ENCODE data around the gene PPIF. TPM values are rescaled to one million over a fixed set of nuclear protein-coding genes. Genes with fewer than 3 reads are reported as not detected.
A peak's percentile ranks its signal among the peaks of the same experiment; 100 is the strongest.

The PPIF gene
- total RNA-seq, 4 donors from 2014 or later, result 37.2 to 149 (median 51.6) TPM

- Histone ChIP-seq H3K4me1 (peaks cover 0 to 9% (median 4%) of the 10 kb centered on the region in 4 donors), H3K27ac (no peak overlapping the region), H3K36me3 (no peaks in the 10 kb centered on the region), H3K27me3 (no peaks in the 10 kb centered on the region), H3K9me3 (no peaks in the 10 kb centered on the region), H3K4me3 (no peak overlapping the region)
- intact Hi-C loops (cut with DNase I; ENCODE audit: low total_unique reads), result loop anchor here (5.0 kb wide), 1 partner anchor 114 kb away; no protein-coding TSS in a partner anchor
- in situ Hi-C loops (cut with MboI; ENCODE audit: low pct_ligation_motif_present in 1 of 4, low pct_unique_long_range_greater_than_20kb in 1 of 4, low sequenced_read_pairs in 3 of 4), result loop anchor here in 3 of 4 donors (10.0 to 25.0 kb wide), 3 partner anchors 92 to 839 kb away; partner anchors contain the start of gene ANXA11 (in 1 of the 3)
- 85 to 100% methylated on average over 1 to 3 of the region's 4 CpGs for WGBS, 2 donors (ENCODE audit: low coverage in 1 of 2)
- TF ChIP-seq POLR2A (IDR thresholded peaks at IDR 0.05) (no peak), CTCF (IDR thresholded peaks at IDR 0.05) (no peak), POLR2AphosphoS5 (IDR thresholded peaks at IDR 0.05) (no peak), EP300 (IDR thresholded peaks at IDR 0.05; ENCODE audit: low read depth) (no peak)
- DNase-seq, result no peak
These were observed 25.6 kb downstream of the PPIF start for GRCh38 chr10:79372871-79373270.

GRCh38 chr10:79374312-79375191 is 27.3 kb downstream of the PPIF start:
- intact Hi-C loops (cut with DNase I; ENCODE audit: low total_unique reads), result loop anchor here (2.0 to 5.0 kb wide), 2 partner anchors 92 to 113 kb away; no protein-coding TSS in a partner anchor
- 10 to 20% methylated on average over 2 to 7 of the region's 7 CpGs for WGBS, 2 donors (ENCODE audit: low coverage in 1 of 2)
- in situ Hi-C loops (cut with MboI; ENCODE audit: low pct_ligation_motif_present in 1 of 4, low pct_unique_long_range_greater_than_20kb in 1 of 4, low sequenced_read_pairs in 3 of 4), result loop anchor here (5.0 to 25.0 kb wide), 4 partner anchors 90 to 838 kb away; partner anchors contain the start of gene ANXA11 (in 1 of the 4)

DNA sequence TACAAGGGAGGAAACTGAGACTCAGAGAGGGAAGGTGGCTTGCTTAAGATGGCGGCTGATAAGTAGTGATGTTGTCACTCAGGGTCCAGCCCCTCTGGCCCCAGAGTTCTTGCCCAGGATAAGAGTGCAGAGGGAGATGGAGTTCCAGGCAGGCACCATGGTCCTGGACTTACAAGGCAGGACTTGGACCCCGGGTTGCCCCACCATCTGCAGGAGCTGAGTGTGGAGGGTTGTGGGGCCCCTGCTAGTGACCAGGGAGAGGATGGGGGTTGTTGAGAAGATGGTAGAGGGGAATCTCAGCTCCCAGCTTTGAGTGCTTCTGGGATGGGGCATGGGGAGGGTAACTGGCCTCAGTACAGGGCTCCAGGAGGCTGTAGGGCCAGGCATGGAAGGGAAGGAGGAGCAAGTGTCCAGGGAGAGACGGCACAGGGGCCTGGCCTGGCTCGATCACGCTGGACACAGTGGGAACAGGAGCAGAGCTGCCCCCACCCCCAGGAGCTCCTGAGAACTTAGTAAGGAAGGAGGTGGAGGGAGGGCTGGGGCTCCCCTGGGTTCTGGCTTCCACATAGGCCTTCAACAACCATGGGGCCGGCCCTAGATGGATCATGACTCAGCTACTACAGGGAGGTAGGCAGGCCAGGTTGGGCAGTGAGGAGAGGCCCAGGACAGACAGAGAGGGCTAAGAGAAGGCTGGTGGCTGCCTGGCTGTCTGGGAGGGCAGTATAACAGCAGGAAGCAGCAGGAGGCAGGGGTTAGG is 28.2 kb downstream of the PPIF start:
- no peaks in the 10 kb centered on the region for H3K27me3 ChIP-seq
- 73% methylated on average over 6 of the region's 6 CpGs; no CpG with 5 or more reads in 1 of the 2 donors for WGBS, 2 donors (ENCODE audit: low coverage in 1 of 2)
- H3K27ac ChIP-seq, result no peak overlapping the region
- no peak for TF ChIP-seq CTCF (IDR thresholded peaks at IDR 0.05)
- TF ChIP-seq POLR2AphosphoS5 (IDR thresholded peaks at IDR 0.05), result no peak
- no peak for TF ChIP-seq POLR2A (IDR thresholded peaks at IDR 0.05)
- TF ChIP-seq EP300 (IDR thresholded peaks at IDR 0.05; ENCODE audit: low read depth), result no peak
- no peak for DNase-seq
- in situ Hi-C loops (cut with MboI; ENCODE audit: low pct_ligation_motif_present in 1 of 4, low pct_unique_long_range_greater_than_20kb in 1 of 4, low sequenced_read_pairs in 3 of 4) (loop anchor here (5.0 to 10.0 kb wide), 3 partner anchors 89 to 99 kb away; no protein-coding TSS in a partner anchor), intact Hi-C loops (cut with DNase I; ENCODE audit: low total_unique reads) (loop anchor here (2.0 kb wide), 1 partner anchor 91 kb away; no protein-coding TSS in a partner anchor)
- no peaks in the 10 kb centered on the region for H3K36me3 ChIP-seq
- no peak overlapping the region for H3K4me3 ChIP-seq
- no peaks in the 10 kb centered on the region for H3K9me3 ChIP-seq
- peaks cover 14 to 28% (median 20%) of the 10 kb centered on the region in 4 donors for H3K4me1 ChIP-seq

More at GRCh38 chr10:79374312-79375191, 27.3 kb downstream of the PPIF start:
- Histone ChIP-seq H3K27me3 (no peaks in the 10 kb centered on the region), H3K4me1 (peaks cover 4 to 18% (median 10%) of the 10 kb centered on the region in 4 donors), H3K27ac (no peak overlapping the region), H3K36me3 (no peaks in the 10 kb centered on the region), H3K4me3 (no peak overlapping the region), H3K9me3 (no peaks in the 10 kb centered on the region)
- peak; percentile 84 for DNase-seq
- TF ChIP-seq CTCF (IDR thresholded peaks at IDR 0.05) (peak; percentile 95 to 99 (median 97)), EP300 (IDR thresholded peaks at IDR 0.05; ENCODE audit: low read depth) (no peak), POLR2AphosphoS5 (IDR thresholded peaks at IDR 0.05) (no peak)

Measured in transverse colon (tissue), 4 donors.